SK-N-SH treated with all-trans-retinoic acid at 6 μM for 48 hours (cell line): Measurements from ENCODE around the gene PRKAR1B.

Experiments
- CSDC2 ChIP-seq: fragments of 250-450 bp; sonication (Bioruptor Pico); IDR thresholded peaks from 2 replicates; pipeline ENCODE4 v1.5.0; 2020; ENCODE audit warnings: mild to moderate bottlenecking, moderate library complexity
- ISL1 ChIP-seq: fragments of 250-450 bp; sonication (Bioruptor Pico); IDR thresholded peaks from 2 replicates; pipeline ENCODE4 v2.1.2; 2022; ENCODE audit warnings: mild to moderate bottlenecking, moderate library complexity
- OSR1 ChIP-seq: fragments of 250-450 bp; sonication (Bioruptor Pico); IDR thresholded peaks from 2 replicates; pipeline ENCODE4 v1.8.0; 2022; ENCODE audit warnings: moderate library complexity, mild to moderate bottlenecking, inconsistent platforms
- RARB ChIP-seq: fragments of 250-450 bp; sonication (Bioruptor Pico); IDR thresholded peaks from 2 replicates; pipeline ENCODE4 v1.8.0; 2021; ENCODE audit warnings: mild to moderate bottlenecking, moderate library complexity
- TCF4 ChIP-seq: fragments of 250-450 bp; sonication (Bioruptor Pico); IDR thresholded peaks from 2 replicates; pipeline ENCODE4 v1.8.0; 2021; ENCODE audit warnings: mild to moderate bottlenecking, moderate library complexity, borderline replicate concordance
- ZFP30 ChIP-seq: fragments of 450-650 bp; formaldehyde crosslinking; IDR thresholded peaks from 2 replicates; pipeline ENCODE4 v1.5.0; 2022; ENCODE audit warnings: mild to moderate bottlenecking, moderate library complexity
- ZNF8 ChIP-seq: fragments of 450-650 bp; formaldehyde crosslinking; IDR thresholded peaks from 2 replicates; pipeline ENCODE4 v1.5.0; 2020; ENCODE audit warnings: mild to moderate bottlenecking, moderate library complexity
- TF ChIP-seq, protein P1 (sequence below): fragments of 250-450 bp; sonication (Bioruptor Pico); IDR thresholded peaks from 2 replicates; pipeline ENCODE4 v1.5.1; 2020; ENCODE audit warnings: low read depth, mild to moderate bottlenecking, moderate library complexity

DNA sequence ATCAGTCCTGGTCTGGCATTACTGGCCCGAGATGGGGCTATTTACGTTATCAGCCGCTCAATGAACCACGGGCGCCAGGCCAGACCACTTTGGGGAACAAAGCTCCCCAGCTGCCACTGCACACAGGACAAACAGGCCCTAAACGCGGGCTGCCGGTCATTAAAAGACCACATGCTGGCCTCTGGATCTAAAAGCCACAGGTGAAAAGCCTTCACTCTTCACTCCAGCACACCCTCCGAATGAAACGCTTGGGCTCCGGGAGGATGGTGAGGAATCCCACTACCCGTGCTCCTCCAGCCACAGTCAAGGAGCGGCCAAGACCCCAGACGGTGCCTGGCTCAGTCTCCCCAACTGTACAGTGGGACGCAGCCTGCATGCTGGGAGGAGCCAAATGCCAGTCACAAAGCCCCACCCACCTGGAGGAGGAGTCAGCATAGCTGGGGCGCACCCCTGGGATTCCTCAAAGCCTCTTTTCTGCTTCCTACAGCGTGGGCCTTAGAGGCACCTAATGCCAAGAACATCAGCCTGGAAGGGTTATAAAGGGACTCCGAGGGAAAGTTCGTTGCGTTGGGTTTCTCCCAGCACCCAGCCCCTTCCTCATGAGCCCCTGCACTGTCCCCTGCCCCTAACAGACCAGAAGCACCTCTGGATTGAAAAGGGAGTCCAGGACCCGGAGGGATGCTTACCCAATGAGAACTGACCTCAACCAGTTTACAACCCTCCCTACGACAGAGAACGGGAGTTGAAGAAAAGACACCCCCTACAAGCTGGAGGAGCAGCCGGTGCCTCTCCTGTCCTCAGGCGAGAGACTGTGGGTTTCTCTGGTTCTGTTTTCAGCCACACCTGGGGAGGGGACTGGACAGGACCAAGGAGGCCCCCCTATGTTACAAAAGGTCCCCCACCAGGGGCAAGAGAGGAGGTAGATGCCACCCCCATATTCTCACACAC, 212.2 kb downstream of the PRKAR1B start:
- TF ChIP-seq ISL1 (CRISPR knock-in tag) (no peak), ZNF8 (CRISPR knock-in tag) (no peak), OSR1 (CRISPR knock-in tag) (no peak), CSDC2 (CRISPR knock-in tag) (no peak), ZFP30 (CRISPR knock-in tag) (no peak), TCF4 (CRISPR knock-in tag) (no peak), RARB (CRISPR knock-in tag) (no peak)
- TF ChIP-seq, protein P1, sequence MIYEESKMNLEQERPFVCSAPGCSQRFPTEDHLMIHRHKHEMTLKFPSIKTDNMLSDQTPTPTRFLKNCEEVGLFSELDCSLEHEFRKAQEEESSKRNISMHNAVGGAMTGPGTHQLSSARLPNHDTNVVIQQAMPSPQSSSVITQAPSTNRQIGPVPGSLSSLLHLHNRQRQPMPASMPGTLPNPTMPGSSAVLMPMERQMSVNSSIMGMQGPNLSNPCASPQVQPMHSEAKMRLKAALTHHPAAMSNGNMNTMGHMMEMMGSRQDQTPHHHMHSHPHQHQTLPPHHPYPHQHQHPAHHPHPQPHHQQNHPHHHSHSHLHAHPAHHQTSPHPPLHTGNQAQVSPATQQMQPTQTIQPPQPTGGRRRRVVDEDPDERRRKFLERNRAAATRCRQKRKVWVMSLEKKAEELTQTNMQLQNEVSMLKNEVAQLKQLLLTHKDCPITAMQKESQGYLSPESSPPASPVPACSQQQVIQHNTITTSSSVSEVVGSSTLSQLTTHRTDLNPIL (CRISPR knock-in tag): no peak
